Measurements from ENCODE around the gene CAMSAP1.

Gene CAMSAP1

DNA sequence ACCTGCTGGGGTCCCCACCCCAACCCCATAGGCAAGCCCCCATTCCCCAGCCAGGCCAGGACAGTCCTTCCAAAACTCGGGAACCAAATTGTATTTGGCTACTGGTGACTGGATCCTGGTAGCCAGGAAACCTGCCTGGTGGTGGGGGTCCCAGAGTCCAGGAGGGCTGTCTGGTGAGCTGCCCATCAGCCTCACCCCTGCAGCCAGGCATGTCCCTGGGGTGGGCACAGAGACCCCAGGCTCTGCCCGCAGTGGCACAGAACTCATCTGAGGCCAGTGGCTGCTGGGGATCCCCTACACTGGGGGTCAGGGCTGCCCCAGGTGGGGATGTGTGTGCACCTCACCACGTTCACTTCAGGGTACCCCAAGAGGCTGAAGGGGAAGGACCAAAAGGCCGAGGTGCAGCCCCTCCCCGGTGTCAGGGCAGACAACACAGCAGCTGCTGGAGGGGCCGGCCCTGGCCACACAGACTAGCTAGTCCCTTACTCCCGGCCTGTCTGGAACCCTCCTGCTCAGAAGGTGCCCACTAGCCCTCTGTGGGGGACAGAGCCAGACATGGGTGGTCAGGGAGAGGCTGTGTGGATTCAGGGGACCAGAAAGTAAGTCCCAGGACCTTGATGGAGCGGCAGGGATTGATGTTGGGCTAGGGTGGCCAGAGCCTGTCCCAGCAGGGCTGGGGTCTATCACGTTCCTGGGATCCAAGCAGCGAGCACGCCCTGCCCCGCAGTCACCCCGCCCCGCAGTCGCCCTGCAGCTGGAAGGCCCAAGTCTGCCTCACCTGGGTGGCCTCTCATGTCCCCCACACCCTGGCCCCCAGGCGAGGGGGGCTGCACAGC lies 113.9 kb downstream of the CAMSAP1 start:
- no peak for DNase-seq (ENCODE audit: low read depth in 1 of 2, low spot score in 1 of 2)

DNA sequence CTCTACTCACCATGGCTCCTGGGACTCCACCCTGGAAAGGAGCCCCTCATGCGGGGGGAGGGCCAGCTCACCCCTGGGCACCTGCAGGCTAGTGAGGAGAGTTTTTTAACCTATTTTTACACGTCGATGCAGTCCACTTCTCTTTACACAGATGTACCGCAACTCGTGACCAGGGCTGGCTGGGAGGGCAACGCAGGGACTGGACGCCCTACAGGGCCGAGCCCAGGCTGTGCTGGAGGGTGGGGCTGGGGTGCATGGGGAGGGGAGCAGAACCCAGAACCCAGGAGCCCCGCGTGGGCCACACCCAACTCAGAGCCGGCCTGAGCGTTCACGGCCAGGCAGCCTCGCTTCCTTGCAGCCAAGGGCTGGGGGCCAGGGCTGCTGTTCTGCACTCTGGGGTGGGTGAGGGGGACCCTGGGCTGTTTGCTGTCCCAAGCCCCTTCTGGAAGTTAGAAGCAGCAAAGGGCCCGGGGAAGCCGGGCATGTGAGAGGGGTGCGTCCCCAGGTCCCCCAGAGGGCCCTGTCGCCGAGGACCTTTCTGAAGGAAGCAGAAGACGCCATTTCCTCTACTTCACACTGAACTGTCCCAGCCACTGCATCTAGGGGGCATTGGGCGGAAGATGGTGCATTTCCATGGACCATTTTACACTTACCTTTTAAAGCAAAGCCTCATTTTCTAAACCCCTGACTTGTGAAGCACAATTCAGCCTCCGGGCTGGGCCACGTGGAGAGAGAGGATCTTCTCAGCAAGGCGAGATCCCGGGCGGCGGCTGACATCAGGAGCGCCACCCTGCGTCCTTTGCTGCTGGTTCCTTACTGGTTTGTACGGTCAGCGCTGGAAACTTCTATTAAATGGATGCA lies 114.8 kb downstream of the CAMSAP1 start:
- DNase-seq (ENCODE audit: low read depth in 1 of 2, low spot score in 1 of 2): no peak

GRCh38 chr9:135791431-135792267 lies 115.7 kb downstream of the CAMSAP1 start:
- DNase-seq (ENCODE audit: low read depth in 1 of 2, low spot score in 1 of 2): no peak

DNA sequence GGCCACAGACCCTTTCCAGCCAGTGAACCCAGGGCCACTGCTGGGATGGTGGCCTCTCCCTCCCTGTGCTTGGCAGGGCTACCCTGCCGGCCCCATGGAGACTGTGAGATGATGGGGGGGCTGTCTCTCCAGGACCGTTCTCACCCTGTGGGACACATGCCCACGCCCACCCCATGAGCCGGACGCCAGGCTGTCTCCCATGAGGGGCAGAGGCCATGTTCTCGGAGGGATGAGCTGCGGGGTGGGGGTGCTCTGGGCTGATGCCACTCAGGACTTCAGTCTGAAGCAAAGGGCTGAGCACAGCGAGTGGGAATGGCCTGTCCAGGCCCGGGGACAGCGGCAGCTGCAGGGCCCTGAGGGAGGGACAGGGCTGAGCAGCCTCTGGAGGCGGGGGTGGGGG lies 116.5 kb downstream of the CAMSAP1 start:
- DNase-seq (ENCODE audit: low read depth in 1 of 2, low spot score in 1 of 2): no peak

DNA sequence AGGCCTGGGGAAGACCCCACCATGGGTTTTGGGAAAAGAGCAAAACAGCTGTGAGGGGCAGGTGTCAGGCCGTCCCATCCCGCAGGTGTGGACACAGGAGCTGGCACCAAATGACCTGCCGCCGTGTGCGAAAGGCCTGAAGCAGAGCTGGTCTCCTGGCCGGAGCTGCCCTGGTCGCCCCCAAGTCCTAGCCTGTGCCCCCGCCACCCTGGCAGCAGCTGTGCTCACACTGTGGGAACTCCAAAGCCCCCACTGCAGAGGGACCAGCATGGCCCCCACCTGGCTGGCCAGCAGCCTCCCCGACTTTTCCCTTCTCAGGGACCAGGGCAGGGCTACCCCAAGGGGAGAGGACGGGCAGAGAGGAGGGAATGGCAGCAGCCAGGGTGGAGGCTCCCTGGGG lies 117.0 kb downstream of the CAMSAP1 start:
- DNase-seq (ENCODE audit: low read depth in 1 of 2, low spot score in 1 of 2): no peak

DNA sequence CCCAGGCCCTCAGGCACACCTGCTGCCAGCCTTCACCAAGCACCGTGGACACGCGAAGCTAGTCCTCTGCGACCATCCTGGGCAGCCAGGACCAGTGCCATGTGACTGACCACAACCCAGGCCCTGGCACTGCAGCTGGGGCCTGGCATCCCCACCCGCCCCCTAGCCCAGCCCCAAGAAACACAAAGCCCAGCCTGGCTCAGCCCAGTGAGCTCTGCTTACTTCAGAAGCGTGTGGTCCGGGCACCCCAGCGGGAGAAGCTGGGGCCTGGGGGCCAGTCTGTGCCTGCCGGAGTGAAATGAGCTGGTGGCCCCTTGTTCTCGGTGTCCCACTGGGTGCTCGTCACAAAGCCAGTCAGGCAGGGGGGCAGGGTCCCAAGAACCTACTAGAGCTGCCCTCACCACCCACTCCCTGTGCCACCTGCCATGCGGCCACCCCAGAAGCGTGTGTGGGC lies 117.5 kb downstream of the CAMSAP1 start:
- no peak for DNase-seq (ENCODE audit: low read depth in 1 of 2, low spot score in 1 of 2)

- no peak for DNase-seq (ENCODE audit: low read depth in 1 of 2, low spot score in 1 of 2)
These were observed 118.6 kb downstream of the CAMSAP1 start for GRCh38 chr9:135788576-135789300.

GRCh38 chr9:135787776-135788575 lies 119.4 kb downstream of the CAMSAP1 start:
- DNase-seq (ENCODE audit: low read depth in 1 of 2, low spot score in 1 of 2): no peak

GRCh38 chr9:135787317-135787716 lies 120.0 kb downstream of the CAMSAP1 start:
- no peak for DNase-seq (ENCODE audit: low read depth in 1 of 2, low spot score in 1 of 2)

GRCh38 chr9:135786146-135786690 lies 121.1 kb downstream of the CAMSAP1 start:
- DNase-seq (ENCODE audit: low read depth in 1 of 2, low spot score in 1 of 2): no peak

GRCh38 chr9:135785013-135785575 lies 122.3 kb downstream of the CAMSAP1 start:
- no peak for DNase-seq (ENCODE audit: low read depth in 1 of 2, low spot score in 1 of 2)

DNA sequence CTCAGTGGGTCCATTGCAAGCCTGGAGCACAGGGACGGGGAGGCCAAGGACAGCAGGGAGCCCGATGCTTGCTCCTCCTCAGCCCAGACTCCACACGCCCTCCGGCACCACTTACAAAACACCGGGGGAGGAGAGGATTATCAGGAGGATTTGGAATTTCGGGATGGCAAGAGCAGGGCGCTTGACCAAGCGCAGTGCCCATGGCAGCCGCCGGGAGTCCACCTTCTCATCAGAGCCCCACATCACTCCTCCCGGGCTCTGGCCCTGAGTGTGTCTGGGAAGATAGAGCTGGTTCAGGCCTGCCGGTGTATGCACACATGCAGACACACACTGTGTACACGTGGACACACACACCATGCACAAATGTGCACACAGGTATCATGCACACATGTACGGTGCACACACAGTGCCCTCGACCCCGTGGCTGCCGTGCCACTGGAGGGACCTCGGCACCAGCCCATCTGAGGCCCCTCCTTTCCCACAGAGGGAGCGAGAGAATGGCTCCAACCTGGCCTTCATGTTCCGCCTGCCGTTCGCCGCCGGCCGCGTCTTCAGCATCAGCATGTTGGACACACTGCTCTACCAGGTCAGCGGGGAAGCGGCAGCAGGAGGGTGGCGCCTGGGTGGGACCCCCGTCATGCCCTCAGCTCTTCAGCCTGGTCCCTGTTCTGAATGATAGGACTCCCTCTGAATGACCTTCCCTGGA lies 123.7 kb downstream of the CAMSAP1 start:
- no peak for DNase-seq (ENCODE audit: low read depth in 1 of 2, low spot score in 1 of 2)

DNA sequence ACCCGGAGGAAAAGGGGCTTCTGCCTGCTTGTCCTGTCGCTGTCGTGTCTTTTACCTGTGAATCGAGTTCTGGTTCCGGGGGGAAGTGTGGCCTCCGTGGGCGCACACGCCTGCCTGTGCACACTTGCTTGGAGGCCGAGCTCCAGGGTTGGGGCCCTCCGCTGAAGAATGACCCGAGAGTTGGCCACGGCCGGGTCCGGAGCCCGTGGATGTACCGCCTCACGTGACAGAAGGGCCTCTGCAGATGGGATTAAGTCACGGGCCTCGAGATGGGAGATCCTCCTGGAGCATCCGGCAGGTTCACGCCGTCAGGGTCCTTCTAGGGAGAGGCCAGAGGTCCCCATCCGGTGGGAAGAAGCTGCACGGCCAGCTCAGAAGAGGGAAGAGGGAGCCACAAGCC lies 124.4 kb downstream of the CAMSAP1 start:
- DNase-seq (ENCODE audit: low read depth in 1 of 2, low spot score in 1 of 2): no peak

GRCh38 chr9:135780626-135781025 lies 126.7 kb downstream of the CAMSAP1 start:
- no peak for DNase-seq (ENCODE audit: low read depth in 1 of 2, low spot score in 1 of 2)

GRCh38 chr9:135780086-135780485 lies 127.3 kb downstream of the CAMSAP1 start:
- DNase-seq (ENCODE audit: low read depth in 1 of 2, low spot score in 1 of 2): no peak

DNA sequence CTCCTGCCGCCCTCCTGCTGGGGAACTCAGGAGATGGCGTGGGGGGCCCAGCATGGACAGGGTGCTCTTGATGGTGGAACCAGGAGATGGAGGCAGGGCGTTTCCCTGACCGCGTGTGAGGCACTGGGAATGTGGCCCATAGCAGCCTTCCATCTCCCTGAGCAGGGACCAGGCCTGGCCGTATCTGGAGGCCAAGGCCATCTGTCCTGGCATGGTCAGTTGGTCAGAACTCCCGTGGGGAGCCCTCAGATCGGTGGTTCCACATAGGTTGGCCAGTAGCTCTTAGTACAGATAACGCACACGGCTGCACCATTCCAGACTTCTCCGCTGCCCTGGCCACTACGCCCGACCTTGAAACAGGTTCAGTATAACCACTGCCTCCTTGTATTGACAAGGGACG lies 127.8 kb downstream of the CAMSAP1 start:
- no peak for DNase-seq (ENCODE audit: low read depth in 1 of 2, low spot score in 1 of 2)

- no peak for DNase-seq (ENCODE audit: low read depth in 1 of 2, low spot score in 1 of 2)
These were observed 128.9 kb downstream of the CAMSAP1 start for GRCh38 chr9:135778421-135778820.

DNA sequence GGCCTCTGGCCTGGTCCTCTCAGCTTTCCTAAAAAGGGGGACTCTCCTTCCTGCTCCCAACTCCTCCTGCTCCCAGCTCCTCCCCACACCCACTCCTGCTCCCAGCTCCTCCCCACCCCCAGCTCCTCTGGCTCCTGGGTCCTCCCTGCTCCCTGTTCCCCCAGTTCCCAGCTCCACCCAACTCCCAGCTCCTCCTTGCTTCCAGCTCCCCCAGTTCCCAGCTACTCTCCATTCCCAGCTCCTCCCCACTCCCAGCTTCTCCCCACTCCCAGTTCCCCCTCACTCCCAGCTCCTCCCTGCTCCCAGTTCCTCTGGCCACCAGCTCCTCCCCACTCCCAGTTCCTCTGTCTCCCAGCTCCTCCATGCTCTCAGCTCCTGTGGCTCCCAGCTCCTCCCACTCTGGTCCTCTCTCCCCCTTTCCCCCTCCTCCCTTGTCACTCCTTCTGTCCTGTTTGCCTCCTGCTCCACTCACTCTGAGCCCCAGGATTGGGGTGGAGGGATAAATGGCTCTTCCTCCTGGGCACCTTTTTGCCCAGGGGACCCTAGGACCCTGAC lies 129.6 kb downstream of the CAMSAP1 start:
- no peak for DNase-seq (ENCODE audit: low read depth in 1 of 2, low spot score in 1 of 2)
